ENCODE data around the gene ATG4B.
A peak's percentile ranks its signal among the peaks of the same experiment; 100 is the strongest.

The ATG4B gene

GRCh38 chr2:241701399-241702154 is 64.1 kb downstream of the ATG4B start, which contains the start of gene ING5:
Gene ING5 (plus strand): TSS chr2:241702039. CDS start chr2:241702066, 27 bp downstream.
- peak within 1 kb of the TSS; percentile 78 for H3K4me3 ChIP-seq (ENCODE audit: low read depth, low read length)
- TF ChIP-seq CTCF (IDR thresholded peaks at IDR 0.05; ENCODE audit: low read depth, low read length) = no peak

GRCh38 chr2:241702155-241703031 is 64.9 kb downstream of the ATG4B start:
- 0 out of 2 replicates have a peak, but pooled peaks have one; percentile 3 for TF ChIP-seq CTCF (IDR thresholded peaks at IDR 0.05; ENCODE audit: low read depth, low read length)
- peak overlapping the region; percentile 78 for H3K4me3 ChIP-seq (ENCODE audit: low read depth, low read length)

GRCh38 chr2:241703032-241703604 is 65.6 kb downstream of the ATG4B start:
- 0 out of 2 replicates have a peak, but pooled peaks have one; percentile 1 for TF ChIP-seq CTCF (IDR thresholded peaks at IDR 0.05; ENCODE audit: low read depth, low read length)
- peak overlapping the region; percentile 78 for H3K4me3 ChIP-seq (ENCODE audit: low read depth, low read length)

GRCh38 chr2:241706537-241706936 is 69.0 kb downstream of the ATG4B start:
- no peak overlapping the region for H3K4me3 ChIP-seq (ENCODE audit: low read depth, low read length)
- TF ChIP-seq CTCF (IDR thresholded peaks at IDR 0.05; ENCODE audit: low read depth, low read length) = no peak

GRCh38 chr2:241708879-241709278 is 71.4 kb downstream of the ATG4B start:
- no peak for TF ChIP-seq CTCF (IDR thresholded peaks at IDR 0.05; ENCODE audit: low read depth, low read length)
- H3K4me3 ChIP-seq (ENCODE audit: low read depth, low read length) = no peak overlapping the region

GRCh38 chr2:241719093-241719492 is 81.6 kb downstream of the ATG4B start:
- no peak for TF ChIP-seq CTCF (IDR thresholded peaks at IDR 0.05; ENCODE audit: low read depth, low read length)
- H3K4me3 ChIP-seq (ENCODE audit: low read depth, low read length) = no peak overlapping the region

Data from WI38 (cell line).